ENCODE measurements around the gene PRKACA. TPM values are rescaled to one million over a fixed set of nuclear protein-coding genes. Genes with fewer than 3 reads are reported as not detected.
A peak's percentile ranks its signal among the peaks of the same experiment; 100 is the strongest.

Gene PRKACA
- total RNA-seq, 1 experiment from 2014 or later: 48.9 TPM

DNA sequence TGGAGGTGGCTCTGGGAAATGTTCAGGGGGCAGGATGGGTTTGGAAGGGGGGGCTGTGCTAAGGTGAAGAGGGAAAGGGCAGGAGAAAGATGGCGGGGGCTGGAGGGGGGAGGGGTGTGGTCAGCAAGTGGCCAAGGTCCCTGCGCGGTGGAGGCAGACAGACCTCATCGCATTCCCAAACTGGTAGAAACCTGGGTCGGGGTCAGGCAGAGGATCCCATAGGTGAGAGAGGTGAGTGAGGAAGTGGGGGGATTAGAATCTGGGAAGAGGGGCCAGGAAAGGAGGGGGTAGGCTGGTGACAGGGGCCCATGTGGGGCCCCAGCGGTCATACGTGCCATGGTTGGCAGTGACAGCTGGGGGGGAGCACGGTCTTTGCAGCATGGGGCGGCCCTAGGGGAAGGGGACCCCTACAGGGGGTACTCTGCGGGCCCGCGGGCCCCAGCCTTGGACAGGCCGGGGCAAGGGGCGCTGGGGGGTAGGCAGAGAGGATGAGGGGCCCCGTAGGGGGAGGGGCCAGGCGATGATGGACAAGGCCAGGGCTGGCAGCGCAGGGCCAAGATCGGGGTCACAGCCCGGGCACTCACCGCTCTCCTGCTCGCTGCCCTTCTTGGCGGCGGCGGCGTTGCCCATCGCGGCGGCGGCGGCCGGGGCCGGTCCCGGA is 514 bp downstream of the PRKACA start:
- H3K4me3 ChIP-seq: peak overlapping the region; percentile 68
- no peak for DNase-seq (ENCODE audit: low read depth in 1 of 2, low spot score in 2 of 2)
- peaks cover 15% of the 10 kb centered on the region for H3K4me1 ChIP-seq (replicated peaks)
- H3K27ac ChIP-seq: no peak overlapping the region
- H3K9me3 ChIP-seq (replicated peaks): 0 out of 2 replicates have a peak, but pooled peaks cover 4% of the 10 kb centered on the region
- peaks cover 27% of the 10 kb centered on the region for H3K36me3 ChIP-seq
- no peaks in the 10 kb centered on the region for H3K27me3 ChIP-seq (replicated peaks)

DNA sequence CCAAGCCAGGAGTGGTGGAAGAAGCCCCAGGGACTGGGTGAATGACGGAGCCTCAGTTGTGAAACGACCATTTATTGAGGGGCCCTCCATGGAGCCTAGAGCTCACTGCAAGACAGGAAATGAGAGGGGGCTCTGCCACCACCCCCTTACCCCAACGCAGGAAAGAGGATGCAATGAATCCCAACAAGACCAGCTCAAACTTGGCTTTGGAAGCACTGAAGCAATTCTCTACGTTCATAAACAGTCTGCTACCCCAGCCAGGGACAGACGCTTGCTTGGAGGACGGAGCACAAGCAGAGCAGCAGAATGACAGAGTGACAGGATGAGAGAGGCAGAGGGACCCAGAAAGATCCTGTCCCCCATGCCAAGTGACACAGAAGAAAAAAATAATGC is 1.0 kb downstream of the PRKACA start:
- Histone ChIP-seq H3K27me3 (replicated peaks) (no peaks in the 10 kb centered on the region), H3K4me3 (peak overlapping the region; percentile 68), H3K27ac (no peak overlapping the region), H3K36me3 (peaks cover 25% of the 10 kb centered on the region), H3K9me3 (replicated peaks) (0 out of 2 replicates have a peak, but pooled peaks cover 4% of the 10 kb centered on the region), H3K4me1 (replicated peaks) (peaks cover 15% of the 10 kb centered on the region)
- no peak for DNase-seq (ENCODE audit: low read depth in 1 of 2, low spot score in 2 of 2)

DNA sequence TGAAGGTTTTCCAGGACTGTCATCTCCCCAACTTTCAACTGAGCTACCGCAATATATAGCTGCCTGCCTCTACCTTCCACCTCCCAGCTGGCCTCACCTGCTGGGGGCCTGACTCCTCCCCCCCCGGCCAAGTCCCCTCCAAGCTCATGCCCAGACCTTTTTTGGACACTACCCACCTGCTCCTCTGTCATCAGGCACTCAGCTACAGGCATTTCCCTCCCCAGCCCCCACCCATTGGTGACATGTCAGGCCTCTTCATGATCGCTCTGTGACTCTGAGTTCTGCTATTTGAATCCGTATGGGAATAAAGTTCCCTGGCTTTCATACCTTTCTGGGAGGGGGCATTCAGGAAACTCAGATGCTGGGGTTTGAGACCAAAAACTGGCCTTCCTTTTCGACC is 1.8 kb downstream of the PRKACA start:
- no peaks in the 10 kb centered on the region for H3K27me3 ChIP-seq (replicated peaks)
- no peak overlapping the region for H3K4me3 ChIP-seq
- peaks cover 19% of the 10 kb centered on the region for H3K36me3 ChIP-seq
- DNase-seq (ENCODE audit: low read depth in 1 of 2, low spot score in 2 of 2): no peak
- no peak overlapping the region for H3K27ac ChIP-seq
- H3K9me3 ChIP-seq (replicated peaks): 0 out of 2 replicates have a peak, but pooled peaks cover 4% of the 10 kb centered on the region
- H3K4me1 ChIP-seq (replicated peaks): peaks cover 15% of the 10 kb centered on the region

DNA sequence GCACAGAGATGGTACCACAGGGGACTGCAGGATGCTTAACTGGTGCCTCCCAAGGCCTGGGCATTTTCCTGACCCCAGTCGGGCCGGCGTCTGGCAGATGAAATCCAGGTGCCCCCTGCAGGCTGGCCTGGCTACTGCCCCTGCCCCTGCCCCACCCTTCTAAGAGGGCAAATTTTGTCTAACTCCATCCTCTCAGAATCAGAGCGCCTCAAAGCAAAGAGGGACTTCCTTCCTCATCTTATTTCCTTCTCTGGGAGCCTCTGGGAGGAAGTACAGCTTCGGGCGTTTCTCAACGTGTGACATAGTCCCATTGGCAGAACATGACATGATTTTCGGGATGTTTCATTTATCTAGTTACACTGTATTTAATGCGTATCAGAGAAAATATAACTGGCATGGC is 2.7 kb downstream of the PRKACA start:
- no peak overlapping the region for H3K4me3 ChIP-seq

DNA sequence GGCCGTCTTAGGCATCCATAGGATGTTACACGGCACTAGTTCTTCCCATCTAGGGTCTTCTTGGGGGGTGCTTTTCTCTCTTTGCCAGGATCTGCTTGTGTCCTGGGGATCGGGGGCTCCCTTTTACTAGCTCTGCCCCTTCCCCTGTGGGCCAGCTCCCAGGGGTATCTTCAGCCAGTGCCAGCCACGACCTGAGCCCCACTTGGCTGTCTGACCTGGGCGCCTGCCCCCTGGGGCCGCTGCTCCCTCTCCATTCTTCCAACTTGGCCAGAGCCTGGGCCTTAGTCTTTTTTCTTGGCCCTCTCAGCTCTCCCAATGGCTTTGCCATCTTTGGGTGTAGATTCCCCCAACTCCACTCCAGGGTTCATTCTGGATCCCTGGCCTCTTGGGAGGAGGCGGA is 3.1 kb downstream of the PRKACA start:
- Histone ChIP-seq H3K4me3 (no peak overlapping the region), H3K36me3 (peaks cover 8% of the 10 kb centered on the region), H3K4me1 (replicated peaks) (peaks cover 15% of the 10 kb centered on the region), H3K27me3 (replicated peaks) (no peaks in the 10 kb centered on the region), H3K27ac (no peak overlapping the region), H3K9me3 (replicated peaks) (0 out of 2 replicates have a peak, but pooled peaks cover 4% of the 10 kb centered on the region)
- DNase-seq (ENCODE audit: low read depth in 1 of 2, low spot score in 2 of 2): no peak

More for the DNA sequence above, 2.7 kb downstream of the PRKACA start:
- H3K27ac ChIP-seq: no peak overlapping the region
- no peaks in the 10 kb centered on the region for H3K27me3 ChIP-seq (replicated peaks)
- peaks cover 10% of the 10 kb centered on the region for H3K36me3 ChIP-seq
- H3K4me1 ChIP-seq (replicated peaks): peaks cover 15% of the 10 kb centered on the region
- no peak for DNase-seq (ENCODE audit: low read depth in 1 of 2, low spot score in 2 of 2)
- H3K9me3 ChIP-seq (replicated peaks): 0 out of 2 replicates have a peak, but pooled peaks cover 4% of the 10 kb centered on the region

DNA sequence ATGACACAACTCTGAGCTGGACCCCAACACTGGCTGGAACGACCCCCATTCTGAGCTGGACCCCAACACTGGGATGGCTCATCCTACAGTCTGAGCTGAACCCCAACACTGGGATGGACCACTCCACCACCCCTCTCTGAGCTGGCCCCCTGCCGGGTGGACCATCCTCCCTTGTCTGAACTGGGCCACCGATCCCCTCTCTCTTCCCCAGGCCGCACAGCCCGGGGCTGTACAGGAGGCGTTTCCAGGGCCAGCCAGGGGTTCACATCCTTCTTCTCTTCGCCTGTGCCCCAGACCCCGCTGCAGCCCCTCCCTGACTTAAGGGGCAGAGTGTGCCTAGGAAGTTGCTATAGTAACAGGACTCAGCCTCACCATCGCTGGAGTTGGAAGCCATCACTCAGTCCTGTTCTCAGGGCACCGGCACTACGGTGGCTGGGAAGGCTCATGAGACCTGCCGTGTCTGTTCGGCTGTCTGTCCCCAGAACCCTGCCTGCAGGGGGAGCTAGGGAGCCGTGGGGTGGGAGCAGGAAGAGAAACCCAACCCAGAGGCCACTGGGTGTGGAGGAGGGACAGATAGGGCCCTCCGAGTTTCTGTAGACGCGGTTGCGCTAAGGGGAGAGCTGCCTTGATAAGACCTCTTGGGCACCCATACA is 3.7 kb downstream of the PRKACA start:
- no peak for DNase-seq (ENCODE audit: low read depth in 1 of 2, low spot score in 2 of 2)
- H3K27ac ChIP-seq: no peak overlapping the region
- peaks cover 8% of the 10 kb centered on the region for H3K36me3 ChIP-seq
- H3K4me1 ChIP-seq (replicated peaks): peaks cover 14% of the 10 kb centered on the region
- 0 out of 2 replicates have a peak, but pooled peaks cover 4% of the 10 kb centered on the region for H3K9me3 ChIP-seq (replicated peaks)
- no peaks in the 10 kb centered on the region for H3K27me3 ChIP-seq (replicated peaks)
- no peak overlapping the region for H3K4me3 ChIP-seq

DNA sequence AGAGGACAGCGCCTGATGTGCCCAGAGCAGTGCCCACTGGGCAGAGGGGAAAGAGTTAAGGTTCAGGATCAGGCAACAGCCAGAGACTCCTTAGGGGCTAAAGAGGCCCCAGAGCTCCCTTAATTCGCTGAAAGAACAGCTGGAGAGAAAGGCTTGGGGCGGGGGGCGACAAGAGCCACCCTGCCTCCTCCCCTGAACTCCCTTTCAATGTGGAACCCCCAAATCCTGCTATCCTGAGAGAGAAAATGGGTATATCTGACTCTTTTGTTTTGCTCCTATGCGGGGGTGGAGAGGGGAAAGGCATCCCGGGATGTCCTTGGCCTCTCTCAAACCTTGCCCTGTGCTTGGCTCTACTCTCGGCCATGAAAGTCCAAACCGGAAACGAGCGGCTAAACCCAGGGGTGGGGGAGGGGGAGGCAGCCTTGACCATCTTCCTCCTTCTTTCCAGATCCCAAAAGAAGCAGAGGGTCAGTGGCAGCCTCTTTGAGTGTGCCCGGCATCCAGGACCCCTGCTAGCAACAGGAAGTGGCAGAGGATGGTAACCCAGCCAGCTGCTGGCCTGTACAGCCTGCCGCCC is 4.7 kb downstream of the PRKACA start:
- no peaks in the 10 kb centered on the region for H3K27me3 ChIP-seq (replicated peaks)
- no peaks in the 10 kb centered on the region for H3K9me3 ChIP-seq (replicated peaks)
- peaks cover 7% of the 10 kb centered on the region for H3K4me1 ChIP-seq (replicated peaks)
- DNase-seq (ENCODE audit: low read depth in 1 of 2, low spot score in 2 of 2): no peak
- peaks cover 2% of the 10 kb centered on the region; the same call in 1 of the 2 replicates for H3K36me3 ChIP-seq
- no peak overlapping the region for H3K4me3 ChIP-seq
- H3K27ac ChIP-seq: no peak overlapping the region

DNA sequence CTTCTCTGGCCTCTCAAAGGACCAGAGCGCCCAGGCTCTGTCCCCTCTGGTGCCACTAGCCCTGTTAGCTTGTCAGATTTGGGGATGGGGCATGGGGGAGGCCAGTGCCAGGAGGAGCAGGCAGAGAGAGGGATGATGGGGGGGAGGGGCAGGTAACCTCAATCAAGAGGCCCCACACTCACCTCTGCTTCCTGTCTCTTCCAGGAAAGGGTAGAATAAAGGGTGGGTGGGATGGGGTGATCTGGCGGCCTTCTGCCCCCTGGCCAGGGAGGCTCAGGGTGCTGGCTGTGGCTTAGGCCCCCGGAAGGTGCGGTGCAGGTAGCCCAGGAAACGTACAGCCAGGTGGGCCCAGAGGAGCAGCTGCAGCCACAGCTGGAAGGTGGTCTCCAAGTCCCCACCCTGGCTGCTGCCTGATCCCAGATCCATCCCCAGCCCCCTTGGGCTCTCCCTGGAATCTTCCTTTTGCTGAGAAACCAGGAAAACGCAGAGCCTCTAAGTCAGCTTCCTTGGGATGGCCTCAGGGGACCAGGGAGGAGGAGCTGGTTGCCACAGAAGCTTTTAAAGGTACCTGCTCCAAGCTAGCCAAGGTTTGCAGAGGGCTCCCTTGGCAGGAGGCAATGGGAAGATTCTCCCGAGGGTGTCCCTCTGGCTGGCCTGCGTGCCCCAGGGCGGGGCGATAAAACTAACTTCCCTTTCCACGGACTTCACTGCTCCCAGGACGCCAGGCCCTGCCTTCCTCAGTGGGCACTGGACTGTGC is 5.3 kb downstream of the PRKACA start:
- Histone ChIP-seq H3K27ac (no peak overlapping the region), H3K36me3 (peaks cover 6% of the 10 kb centered on the region; the same call in 1 of the 2 replicates), H3K9me3 (replicated peaks) (no peaks in the 10 kb centered on the region), H3K27me3 (replicated peaks) (no peaks in the 10 kb centered on the region), H3K4me1 (replicated peaks) (peaks cover 7% of the 10 kb centered on the region), H3K4me3 (no peak overlapping the region)
- no peak for DNase-seq (ENCODE audit: low read depth in 1 of 2, low spot score in 2 of 2)

DNA sequence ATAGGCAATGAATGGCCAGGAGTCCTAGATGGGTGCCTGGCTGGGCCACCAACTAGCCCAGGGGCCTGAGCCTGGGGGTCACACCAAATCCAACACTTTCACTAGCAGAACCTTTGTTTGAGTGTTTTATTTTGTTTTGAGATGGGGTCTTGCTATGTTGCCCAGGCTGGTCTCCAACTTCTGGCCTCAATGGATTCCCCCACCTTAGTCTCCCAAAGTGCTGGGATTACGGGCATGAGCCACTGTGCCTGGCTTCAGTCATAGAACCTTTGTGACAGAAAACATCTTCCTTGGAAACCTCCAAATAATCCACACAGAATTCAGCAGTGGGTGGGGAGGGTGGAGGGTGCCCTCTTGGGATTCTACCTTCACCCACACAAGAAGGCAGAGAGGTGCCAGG is 6.1 kb downstream of the PRKACA start:
- no peak for DNase-seq (ENCODE audit: low read depth in 1 of 2, low spot score in 2 of 2)
- peaks cover 7% of the 10 kb centered on the region; the same call in 1 of the 2 replicates for H3K36me3 ChIP-seq
- peaks cover 4% of the 10 kb centered on the region for H3K4me1 ChIP-seq (replicated peaks)
- no peaks in the 10 kb centered on the region for H3K27me3 ChIP-seq (replicated peaks)
- no peaks in the 10 kb centered on the region for H3K9me3 ChIP-seq (replicated peaks)
- no peak overlapping the region for H3K27ac ChIP-seq
- no peak overlapping the region for H3K4me3 ChIP-seq

DNA sequence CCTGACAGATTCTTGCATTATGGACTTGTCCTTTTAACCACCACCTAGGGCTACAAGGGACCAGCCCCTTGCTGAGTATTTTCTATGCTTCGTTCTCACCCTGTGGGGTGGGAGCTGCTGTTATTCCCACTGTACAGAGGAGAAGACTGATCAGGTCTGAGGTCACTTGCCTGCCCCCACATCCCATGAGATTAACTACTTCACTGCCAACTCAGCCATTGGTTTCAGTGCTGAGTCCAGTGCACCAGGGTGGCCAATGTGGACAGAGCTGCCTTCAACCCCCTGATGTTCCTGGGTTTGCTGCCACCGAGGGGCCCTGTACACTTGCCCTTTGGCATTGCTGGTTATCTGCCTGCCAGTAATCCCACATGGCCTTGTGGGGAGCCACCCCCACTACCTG is 6.9 kb downstream of the PRKACA start:
- H3K4me3 ChIP-seq: no peak overlapping the region
- H3K27me3 ChIP-seq (replicated peaks): no peaks in the 10 kb centered on the region
- no peak for DNase-seq (ENCODE audit: low read depth in 1 of 2, low spot score in 2 of 2)
- peaks cover 9% of the 10 kb centered on the region; the same call in 1 of the 2 replicates for H3K36me3 ChIP-seq
- no peak overlapping the region for H3K27ac ChIP-seq
- H3K9me3 ChIP-seq (replicated peaks): no peaks in the 10 kb centered on the region
- H3K4me1 ChIP-seq (replicated peaks): no peaks in the 10 kb centered on the region; the same call in 1 of the 2 replicates

DNA sequence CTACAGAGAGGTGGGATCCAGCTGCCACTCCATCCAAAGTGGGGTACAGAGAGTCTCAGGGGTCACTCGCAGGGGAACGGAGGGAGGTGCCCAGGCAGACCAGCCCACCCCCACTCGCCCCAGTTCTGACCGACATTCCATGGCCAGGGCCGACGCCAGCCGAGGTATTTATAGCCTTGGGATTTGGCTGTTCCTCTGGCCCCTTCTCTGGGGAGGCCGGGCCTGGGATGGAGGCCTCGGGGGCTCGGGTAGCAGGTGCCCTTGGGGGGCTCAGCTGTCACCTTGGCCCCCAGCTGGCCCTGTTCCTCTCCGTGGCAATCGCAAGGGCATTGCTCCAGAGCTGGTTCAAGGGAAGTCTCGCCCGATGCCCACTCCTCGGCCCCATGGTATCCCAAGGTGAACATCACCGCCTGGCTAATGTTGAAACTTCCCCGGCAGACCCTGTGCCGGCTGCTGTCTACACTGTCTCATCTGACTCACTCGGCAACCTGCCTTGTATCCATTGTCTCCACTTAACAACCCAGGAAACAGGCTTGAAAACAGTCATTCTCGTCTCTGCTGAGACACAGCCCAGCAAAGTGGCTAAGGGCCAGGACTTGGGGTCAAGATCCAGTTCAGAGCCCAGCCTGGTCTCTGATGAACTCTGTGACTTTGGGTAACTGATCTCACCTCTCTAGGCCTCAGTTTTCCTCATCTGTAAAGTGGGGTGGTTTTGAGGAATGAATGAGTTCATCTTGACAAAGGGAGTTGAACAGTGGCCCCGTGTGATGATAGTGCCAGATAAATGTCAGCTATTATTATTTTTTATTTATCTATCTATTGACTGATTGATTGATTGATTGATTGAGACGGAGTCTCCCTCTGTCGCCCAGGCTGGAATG is 9.7 kb downstream of the PRKACA start:
- Histone ChIP-seq H3K27me3 (replicated peaks) (no peaks in the 10 kb centered on the region), H3K4me3 (no peak overlapping the region), H3K9me3 (replicated peaks) (no peaks in the 10 kb centered on the region), H3K27ac (no peak overlapping the region), H3K36me3 (peaks cover 20% of the 10 kb centered on the region), H3K4me1 (replicated peaks) (no peaks in the 10 kb centered on the region)
- no peak for DNase-seq (ENCODE audit: low read depth in 1 of 2, low spot score in 2 of 2)

DNA sequence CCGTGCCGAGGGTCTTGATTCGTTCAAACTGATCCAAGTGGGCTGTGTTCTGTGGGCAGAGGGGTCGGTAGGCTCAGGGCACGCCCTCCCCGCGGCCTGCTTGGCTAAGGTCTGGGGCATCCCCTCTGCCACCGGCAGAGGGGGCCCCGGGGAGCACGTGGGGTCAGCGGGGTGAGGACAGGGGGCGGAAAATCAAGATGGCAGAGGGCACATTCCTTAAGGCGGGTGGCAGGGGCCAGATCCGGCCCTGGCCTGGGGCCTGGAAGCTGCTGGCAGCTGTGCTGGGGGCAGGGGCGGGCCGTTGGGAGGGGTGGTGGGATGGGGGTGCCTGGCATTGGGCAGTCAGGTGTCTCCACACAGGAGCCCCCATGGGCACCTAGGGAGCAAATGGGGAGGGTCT is 10.7 kb downstream of the PRKACA start:
- H3K9me3 ChIP-seq (replicated peaks): no peaks in the 10 kb centered on the region
- peaks cover 30% of the 10 kb centered on the region for H3K36me3 ChIP-seq
- no peak overlapping the region for H3K27ac ChIP-seq
- no peak overlapping the region for H3K4me3 ChIP-seq
- H3K27me3 ChIP-seq (replicated peaks): no peaks in the 10 kb centered on the region
- no peaks in the 10 kb centered on the region for H3K4me1 ChIP-seq (replicated peaks)
- DNase-seq (ENCODE audit: low read depth in 1 of 2, low spot score in 2 of 2): no peak

DNA sequence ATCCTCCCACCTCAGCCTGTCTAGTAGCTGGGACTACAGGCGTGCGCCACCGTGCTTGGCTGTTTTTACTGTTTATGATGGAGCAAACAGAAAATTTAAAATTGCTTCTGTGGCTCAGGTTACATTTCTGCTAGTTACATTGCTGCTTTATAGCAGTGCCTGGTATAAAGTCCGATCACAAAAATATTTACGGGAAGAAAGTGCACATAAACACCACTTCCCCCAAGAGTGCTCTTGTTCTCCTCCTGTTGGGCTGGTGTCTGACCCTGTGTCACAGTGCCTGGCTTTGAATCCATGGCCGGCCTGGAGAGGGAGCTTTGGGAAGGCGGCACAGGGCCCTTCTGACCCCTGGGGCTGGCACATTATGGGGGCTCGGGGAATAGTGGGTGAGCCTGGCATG is 11.9 kb downstream of the PRKACA start:
- Histone ChIP-seq H3K36me3 (peaks cover 42% of the 10 kb centered on the region), H3K4me1 (replicated peaks) (no peaks in the 10 kb centered on the region)

More for the DNA sequence above, 11.9 kb downstream of the PRKACA start:
- H3K27ac ChIP-seq: no peak overlapping the region
- H3K9me3 ChIP-seq (replicated peaks): no peaks in the 10 kb centered on the region
- no peak overlapping the region for H3K4me3 ChIP-seq
- no peaks in the 10 kb centered on the region for H3K27me3 ChIP-seq (replicated peaks)
- DNase-seq (ENCODE audit: low read depth in 1 of 2, low spot score in 2 of 2): no peak

All from SJSA1 (cell line).